ENCODE data around the gene NMRAL1.

GRCh38 chr16:4450931-4451519 lies 23.4 kb downstream of the NMRAL1 start:
- TF ChIP-seq CTCF (IDR thresholded peaks at IDR 0.05; ENCODE audit: low read depth, low read length, poor library complexity, severe bottlenecking) = no peak
- no peak for TF ChIP-seq EZH2phosphoT487 (IDR thresholded peaks at IDR 0.05; ENCODE audit: borderline replicate concordance, low read length)

All from DOHH2 (cell line).